GM18951 (cell line): ENCODE data around the gene SLC6A13.

Experiments
- POLR2A ChIP-seq: IDR thresholded peaks from 4 replicates; pipeline ENCODE4 v1.6.1; 2011; ENCODE audit warnings: mild to moderate bottlenecking; ENCODE audit not compliant: insufficient read length, insufficient read depth; ENCODE audit errors: extremely low read depth
- in situ Hi-C: fragments of 300-500 bp; cut with MboI; formaldehyde crosslinking; loops from one replicate; pipeline ENCODE4 v1.12.0; 2022; ENCODE audit warnings: low sequenced_read_pairs, mixed read lengths, inconsistent platforms; ENCODE audit not compliant: unreplicated experiment

The SLC6A13 gene

DNA sequence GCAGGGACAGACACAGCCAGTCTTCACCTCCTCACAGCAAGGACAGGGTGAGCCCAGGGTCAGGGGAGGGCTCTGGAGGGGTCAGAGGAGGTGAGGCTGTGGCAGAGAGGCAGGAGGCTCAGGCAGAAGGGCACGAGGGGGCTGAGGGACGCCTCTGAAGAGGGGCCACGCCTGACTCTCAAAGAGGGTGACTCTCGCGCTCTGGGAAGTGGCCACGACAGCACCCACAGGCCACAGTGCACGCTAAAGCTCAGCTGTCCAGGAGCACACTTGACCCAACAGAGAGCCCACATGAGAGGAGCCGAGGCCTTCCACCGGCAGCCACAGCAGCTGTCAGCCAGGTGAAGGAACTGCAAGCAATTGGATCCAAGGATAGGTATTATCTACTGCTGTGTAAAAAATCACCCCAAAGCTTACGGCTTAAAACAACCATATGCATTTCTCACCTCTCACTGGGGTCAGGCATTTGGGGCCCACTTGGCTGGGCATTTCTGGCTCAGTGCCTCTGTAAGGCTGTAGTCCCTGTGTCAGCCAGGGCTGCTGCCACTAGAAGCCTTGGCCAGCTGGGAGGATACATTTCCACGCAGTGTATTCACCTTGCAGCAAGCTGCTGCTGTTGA lies 76.5 kb downstream of the SLC6A13 start:
- in situ Hi-C loops, result no loop called here
- TF ChIP-seq POLR2A, result no peak

DNA sequence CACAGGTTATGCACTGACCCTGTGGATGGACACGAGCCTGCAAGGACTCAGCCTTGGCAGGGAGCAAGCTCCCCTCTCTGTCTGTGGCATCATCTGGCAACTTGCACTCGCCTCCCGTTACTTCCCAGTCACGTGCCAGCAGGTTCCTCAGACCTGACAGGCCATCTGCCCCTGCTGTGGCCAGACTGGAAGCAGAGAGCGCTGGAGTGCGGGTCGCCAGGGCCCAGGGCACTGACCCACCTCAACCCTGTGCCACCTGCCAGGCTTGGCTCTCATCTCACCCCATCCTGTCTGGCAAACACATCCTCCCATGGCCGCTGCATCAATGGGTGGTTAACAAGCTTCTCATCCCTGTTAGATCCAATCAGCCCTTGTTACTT lies 77.1 kb downstream of the SLC6A13 start:
- no peak for TF ChIP-seq POLR2A
- in situ Hi-C loops, result no loop called here

DNA sequence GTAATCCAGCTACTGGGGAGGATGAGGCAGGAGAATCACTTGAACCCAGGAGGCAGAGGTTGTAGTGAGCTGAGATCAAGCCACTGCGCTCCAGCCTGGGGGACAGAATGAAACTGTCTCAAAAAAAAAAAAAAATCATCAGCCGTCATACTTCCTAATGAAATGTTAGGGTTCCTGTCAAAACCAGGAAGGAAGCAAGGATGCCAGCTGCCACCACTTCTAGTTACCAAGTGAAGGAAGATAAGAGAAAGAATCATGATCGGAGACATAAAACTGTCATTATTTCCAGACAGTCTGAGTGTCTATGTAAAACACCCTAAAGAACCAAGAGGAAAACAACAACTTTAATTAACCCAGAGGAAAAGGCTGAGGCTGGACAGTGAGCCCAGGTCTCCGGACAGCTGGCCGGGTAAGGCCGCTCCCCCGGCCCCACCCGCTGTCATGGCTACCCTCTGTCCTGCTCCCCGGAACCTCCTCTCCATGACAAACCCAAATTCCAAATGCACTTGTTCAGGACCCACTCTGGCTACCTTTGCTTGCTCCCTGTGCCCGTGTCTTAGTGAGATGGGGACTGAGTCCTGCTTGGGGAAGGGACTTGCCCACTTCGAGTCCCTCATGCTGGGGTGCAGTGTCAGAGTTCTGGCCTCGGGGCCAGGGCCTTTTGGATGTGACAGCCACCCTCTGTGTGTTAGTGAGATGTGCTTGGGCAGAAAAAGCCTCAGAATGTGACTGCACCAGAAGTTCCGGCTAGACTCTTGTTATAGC lies 77.6 kb downstream of the SLC6A13 start:
- in situ Hi-C loops, result no loop called here
- TF ChIP-seq POLR2A, result no peak

DNA sequence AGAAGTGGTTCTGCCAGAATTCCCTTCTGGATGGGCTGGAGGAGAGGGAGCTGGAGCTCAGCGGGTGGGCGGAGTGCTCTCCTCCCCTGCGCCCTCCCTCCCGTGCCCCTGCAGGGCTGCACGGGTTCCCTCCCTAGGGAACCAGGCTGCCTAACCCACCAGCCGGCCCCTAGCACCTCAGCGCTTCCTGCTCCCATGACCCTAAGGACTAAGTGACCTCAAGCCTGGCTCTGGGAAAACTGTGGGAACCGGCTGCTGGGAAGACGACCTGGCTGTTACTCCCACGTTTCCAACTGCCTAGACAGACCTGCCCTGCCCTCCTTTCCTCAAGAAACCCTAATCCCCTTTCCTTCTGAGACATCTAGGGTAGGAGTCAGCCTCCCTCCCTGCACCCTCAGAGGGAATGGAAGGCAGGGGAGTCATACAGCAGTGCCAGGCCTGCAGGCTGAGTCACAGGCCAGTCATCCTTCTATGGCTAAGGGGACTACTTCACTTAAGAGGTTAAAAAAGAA lies 80.2 kb downstream of the SLC6A13 start:
- in situ Hi-C loops, result no loop called here
- TF ChIP-seq POLR2A, result no peak

DNA sequence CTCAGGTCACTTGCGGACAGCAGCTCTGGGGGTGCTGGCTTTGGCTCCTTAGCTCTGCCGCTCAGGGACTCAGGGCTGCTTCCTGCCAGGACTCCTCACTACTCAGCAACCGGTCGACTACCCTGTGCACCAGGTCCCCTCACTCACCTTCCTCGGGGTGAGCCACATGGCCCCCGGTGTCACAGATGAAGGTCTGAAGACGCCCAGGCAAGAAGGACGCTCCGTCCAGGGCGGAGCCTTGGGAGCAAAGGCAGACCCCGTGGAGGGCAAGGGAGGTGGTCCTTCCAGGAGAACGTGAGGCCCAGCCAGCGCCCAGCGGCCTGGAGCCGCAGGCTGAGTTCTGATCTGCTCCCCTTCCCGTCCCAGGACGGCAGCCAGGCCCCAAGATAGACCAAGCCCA lies 80.7 kb downstream of the SLC6A13 start:
- in situ Hi-C loops, result no loop called here
- no peak for TF ChIP-seq POLR2A

DNA sequence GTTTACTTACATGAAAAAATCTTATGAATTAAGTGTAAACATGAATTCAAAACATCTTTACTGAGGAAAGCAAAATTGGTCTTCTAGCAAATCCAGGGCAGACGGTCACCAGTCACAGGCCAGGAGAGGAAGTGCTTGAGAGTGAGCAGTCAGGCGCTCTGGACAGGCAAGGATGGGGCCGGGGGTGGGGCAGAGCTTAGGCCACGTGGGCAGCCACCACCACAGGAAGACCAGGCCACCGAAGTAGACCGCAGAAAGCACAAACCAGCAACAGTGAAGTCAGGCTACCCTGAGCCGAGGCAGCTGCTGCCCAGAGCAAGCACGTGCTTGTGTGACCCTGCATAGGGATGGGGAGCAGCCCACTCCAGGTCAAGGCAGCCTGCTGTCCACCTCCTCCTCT lies 82.2 kb downstream of the SLC6A13 start:
- in situ Hi-C loops, result no loop called here
- no peak for TF ChIP-seq POLR2A

DNA sequence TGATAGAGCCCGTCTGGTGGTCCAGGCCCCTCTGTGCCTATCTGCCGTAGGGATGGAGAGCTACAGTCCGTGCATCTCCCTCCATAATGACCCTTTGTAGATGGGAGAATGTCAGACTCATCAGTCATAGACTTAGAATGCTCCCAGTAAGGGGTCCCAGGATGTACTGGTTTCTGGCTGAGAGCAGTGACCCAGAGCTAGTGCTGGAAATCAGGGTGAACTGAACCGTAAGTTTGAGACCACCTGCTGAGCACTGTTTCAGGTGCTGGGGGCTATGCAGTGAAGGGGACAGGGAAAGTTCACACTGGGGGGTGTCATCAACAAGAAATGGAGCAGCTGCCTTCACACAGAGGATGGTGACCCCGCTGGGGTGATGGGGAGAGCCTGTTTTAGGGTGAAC lies 82.8 kb downstream of the SLC6A13 start:
- in situ Hi-C loops, result no loop called here
- TF ChIP-seq POLR2A, result no peak

DNA sequence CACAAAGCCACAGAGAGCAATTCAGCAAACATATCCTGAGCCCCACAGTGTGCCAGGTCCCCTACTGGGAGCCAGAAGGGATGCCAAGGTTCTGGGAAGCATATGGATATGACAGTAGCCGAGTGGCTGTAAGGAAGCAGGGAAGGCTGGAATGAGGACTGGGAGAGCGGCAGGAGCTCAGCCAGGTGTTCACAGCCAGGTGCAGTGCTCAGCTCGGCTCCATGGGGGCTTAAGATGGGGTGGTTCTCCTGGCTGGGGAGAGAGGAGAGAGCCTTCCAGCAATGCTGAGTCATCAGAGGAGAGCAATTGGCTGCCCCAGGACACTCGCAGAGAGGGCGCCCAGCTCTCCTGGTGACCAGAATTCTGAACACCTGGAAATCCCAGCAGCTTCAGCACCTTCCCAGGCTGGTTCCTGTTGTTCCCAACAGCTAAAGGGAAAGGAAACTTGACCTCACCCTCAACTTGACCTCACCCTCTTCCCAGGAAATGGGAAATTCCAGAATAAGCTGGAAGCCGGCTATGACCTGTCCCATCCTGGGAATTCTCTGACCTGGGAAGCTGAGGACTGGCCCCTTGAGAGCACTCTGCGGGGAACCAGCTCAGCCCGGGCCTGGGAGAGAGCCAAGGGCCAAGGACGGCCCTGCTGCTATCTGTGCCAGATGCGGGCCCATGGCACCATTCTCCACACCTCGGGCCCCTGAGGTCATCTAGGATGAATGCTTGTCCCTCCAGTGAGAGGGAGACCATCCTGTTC lies 83.3 kb downstream of the SLC6A13 start:
- no peak for TF ChIP-seq POLR2A
- in situ Hi-C loops, result no loop called here

DNA sequence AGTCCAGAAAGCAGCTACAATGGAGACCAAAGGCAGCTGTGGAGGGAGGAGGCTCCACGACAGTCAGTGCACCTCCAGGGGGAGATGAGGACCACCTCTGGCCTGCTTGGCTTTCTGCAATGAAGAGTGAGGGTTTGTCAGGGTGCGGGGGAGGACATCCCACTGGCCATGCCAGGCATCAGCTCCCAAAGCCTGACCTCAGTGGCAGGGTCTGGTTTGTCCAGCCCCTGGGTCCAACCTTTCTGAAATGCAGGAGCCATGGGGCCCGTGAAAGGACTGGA lies 83.9 kb downstream of the SLC6A13 start:
- in situ Hi-C loops, result no loop called here
- TF ChIP-seq POLR2A, result no peak

DNA sequence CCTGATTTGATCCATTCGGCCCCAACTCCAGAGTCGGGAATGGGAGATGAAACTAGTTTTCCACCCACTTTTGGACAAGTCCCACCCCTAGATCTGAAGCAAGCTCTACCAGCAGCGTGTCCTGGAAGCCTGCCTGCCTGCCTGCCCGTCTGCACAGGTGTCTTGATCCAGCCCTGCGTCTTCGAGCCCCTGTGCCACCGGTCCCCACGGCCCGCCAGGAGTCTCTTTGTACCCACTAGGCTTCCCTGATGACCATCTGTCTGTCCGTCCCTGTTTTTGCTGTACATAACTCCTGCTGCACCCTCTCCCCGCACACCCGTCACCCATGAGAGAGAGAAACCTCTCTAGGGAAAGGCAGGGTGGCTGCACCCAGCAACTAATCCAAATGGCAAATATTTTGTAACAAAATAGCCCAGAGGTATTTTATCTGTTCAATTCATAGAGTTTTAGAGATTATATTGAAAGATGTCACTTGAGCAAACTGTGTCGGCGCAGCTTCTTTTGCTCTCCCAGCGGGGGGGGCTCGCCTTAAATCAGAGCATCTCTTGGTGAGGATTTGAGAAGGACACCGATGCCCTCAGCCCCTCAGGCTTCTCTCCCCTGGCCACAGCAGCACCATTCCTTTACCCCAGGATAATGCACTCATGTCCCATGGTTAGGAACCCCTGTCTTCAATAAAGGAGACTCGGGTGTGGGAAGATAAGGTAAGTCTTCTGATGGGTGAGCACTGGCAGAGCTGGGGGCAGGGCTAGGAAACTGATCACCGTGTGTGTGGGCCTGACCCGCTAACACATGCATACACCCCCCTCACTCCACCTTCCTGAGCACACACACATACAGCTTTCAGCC lies 84.4 kb downstream of the SLC6A13 start:
- no peak for TF ChIP-seq POLR2A
- in situ Hi-C loops, result no loop called here

DNA sequence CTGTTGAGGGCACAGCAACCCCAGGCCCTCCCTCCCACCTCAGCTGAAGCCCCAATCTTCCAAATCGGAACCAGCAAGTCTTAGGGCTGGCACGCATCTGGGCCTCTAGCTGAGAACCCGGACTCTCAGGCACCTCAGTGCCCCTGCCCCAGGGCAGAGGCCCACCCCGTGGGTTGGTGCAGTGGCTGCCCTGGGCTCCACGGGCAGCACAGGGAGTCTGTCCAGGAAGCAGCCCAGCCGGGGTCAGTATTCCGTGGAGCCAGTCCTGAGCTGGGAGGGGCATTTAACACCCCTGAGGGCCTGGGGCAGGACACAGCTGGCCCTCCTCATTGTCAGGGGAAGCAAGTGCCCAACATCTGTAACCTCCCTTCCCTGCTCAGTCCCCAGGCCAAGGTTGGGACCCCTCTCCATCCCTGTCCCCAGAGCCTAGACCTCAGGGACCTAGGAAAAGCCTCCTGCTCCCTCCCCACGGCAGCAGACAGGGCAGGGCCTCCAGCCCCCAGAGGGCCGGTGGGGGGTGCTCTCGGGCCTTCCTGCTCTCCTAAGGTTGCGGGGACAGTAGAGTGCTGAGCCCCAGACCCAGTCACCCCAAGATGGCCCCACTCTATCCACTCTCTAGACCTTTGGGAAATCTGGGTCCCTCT lies 85.2 kb downstream of the SLC6A13 start:
- in situ Hi-C loops, result no loop called here
- TF ChIP-seq POLR2A, result no peak

DNA sequence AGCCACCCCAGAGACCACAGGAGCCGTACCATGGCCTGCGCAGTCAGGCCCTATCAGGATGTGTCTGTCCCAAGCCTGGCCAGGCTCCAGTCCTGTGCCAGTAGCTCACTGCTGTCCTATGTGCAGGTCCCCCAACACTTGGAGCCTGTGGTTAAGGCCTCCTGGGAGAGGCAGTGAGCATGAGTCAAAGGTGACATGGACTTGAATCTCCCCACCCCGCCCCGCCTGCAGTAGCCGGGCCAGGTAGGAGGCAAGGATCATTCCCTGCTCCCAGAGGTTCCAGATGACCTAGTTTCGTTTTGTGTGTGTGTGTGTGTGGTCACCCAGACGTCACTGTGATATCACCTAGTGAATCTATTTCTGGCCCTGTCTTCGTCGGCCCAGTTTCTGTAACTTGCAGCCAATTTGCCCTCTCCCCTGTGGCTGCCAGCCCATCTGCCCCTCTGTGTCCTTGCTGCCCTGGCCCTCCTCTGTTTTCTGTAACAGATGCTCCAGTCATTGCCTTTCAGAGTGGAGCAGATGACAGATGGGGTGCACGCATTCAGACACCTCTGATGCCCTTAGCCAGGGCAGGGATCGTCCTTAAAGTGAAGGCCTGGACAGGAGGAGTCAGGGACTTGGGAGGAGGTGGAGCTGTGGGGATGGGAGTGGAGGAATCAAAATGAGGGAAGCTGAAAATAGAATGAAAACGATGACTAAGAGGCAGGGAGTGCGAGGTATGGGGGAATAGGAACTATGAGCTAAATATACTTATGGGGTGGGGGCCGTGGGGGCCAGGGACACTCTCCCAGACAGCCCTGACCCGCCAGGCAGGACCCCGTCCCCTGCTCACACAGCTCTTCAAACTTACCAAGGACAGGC lies 86.1 kb downstream of the SLC6A13 start:
- in situ Hi-C loops, result no loop called here
- no peak for TF ChIP-seq POLR2A
